ENCODE results near the gene ARR3.
"Not testable (repeated sequence)": the region's sequence is repeated elsewhere in the genome, so short reads cannot be mapped to it uniquely, and the experiment has no call there.

Gene ARR3

GRCh38 chrX:70268034-70268433, at the start of gene ARR3:
Gene ARR3, plus strand, starts transcription at chrX:70268334. Its CDS starts 1,052 bp downstream, at chrX:70269386.
- no peak for DNase-seq

GRCh38 chrX:70219938-70220764, 48.0 kb upstream of the ARR3 start:
- DNase-seq = no peak

GRCh38 chrX:70226048-70226447, 42.1 kb upstream of the ARR3 start:
- no peak for DNase-seq

GRCh38 chrX:70226687-70227086, 41.4 kb upstream of the ARR3 start:
- no peak for DNase-seq

- DNase-seq = no peak
Measured at GRCh38 chrX:70231666-70232065, 36.5 kb upstream of the ARR3 start.

- DNase-seq = no peak
Measured at GRCh38 chrX:70234355-70234754, 33.8 kb upstream of the ARR3 start, which contains the start of gene AWAT1. Gene AWAT1, plus strand, starts transcription at chrX:70234655. Its CDS starts 41 bp downstream, at chrX:70234696.

- DNase-seq = no peak
Measured at GRCh38 chrX:70240751-70241150, 27.4 kb upstream of the ARR3 start.

- no peak for DNase-seq
Measured at GRCh38 chrX:70241501-70241900, 26.6 kb upstream of the ARR3 start.

GRCh38 chrX:70243601-70244000, 24.5 kb upstream of the ARR3 start:
- not testable (repeated sequence) for DNase-seq

- no peak for DNase-seq
Measured at GRCh38 chrX:70244881-70245280, 23.3 kb upstream of the ARR3 start.

GRCh38 chrX:70247252-70247651, 20.9 kb upstream of the ARR3 start:
- DNase-seq = no peak

- DNase-seq = no peak
Measured at GRCh38 chrX:70252491-70252890, 15.6 kb upstream of the ARR3 start.

- no peak for DNase-seq
Measured at GRCh38 chrX:70253377-70254062, 14.6 kb upstream of the ARR3 start.

- DNase-seq = no peak
Measured at GRCh38 chrX:70254063-70254400, 14.1 kb upstream of the ARR3 start.

- DNase-seq = no peak
Measured at GRCh38 chrX:70254909-70255308, 13.2 kb upstream of the ARR3 start.

- no peak for DNase-seq
Measured at GRCh38 chrX:70255452-70255851, 12.7 kb upstream of the ARR3 start.

GRCh38 chrX:70257423-70258288, 10.5 kb upstream of the ARR3 start:
- no peak for DNase-seq

GRCh38 chrX:70260104-70260503, 8.0 kb upstream of the ARR3 start, which contains the start of gene P2RY4:
Gene P2RY4, minus strand, starts transcription at chrX:70260204. Its CDS starts 580 bp downstream, at chrX:70259624.
- no peak for DNase-seq

- no peak for DNase-seq
Measured at GRCh38 chrX:70262952-70263567, 5.1 kb upstream of the ARR3 start.

GRCh38 chrX:70264784-70265183, 3.4 kb upstream of the ARR3 start:
- no peak for DNase-seq

- DNase-seq = not testable (repeated sequence)
Measured at GRCh38 chrX:70274029-70274428, 5.9 kb downstream of the ARR3 start.

GRCh38 chrX:70279081-70279480, 10.9 kb downstream of the ARR3 start:
- no peak for DNase-seq

GRCh38 chrX:70280573-70280972, 12.4 kb downstream of the ARR3 start:
- DNase-seq = no peak
